G401 (cell line): ENCODE data around the gene MYO1D. TPM values are rescaled to one million over a fixed set of nuclear protein-coding genes. Genes with fewer than 3 reads are reported as not detected.
A peak's percentile ranks its signal among the peaks of the same experiment; 100 is the strongest.
"Not testable (repeated sequence)": the region's sequence is repeated elsewhere in the genome, so short reads cannot be mapped to it uniquely, and the experiment has no call there.

Experiments used
- DNase-seq: peaks from one replicate; pipeline ENCODE4 v3.0.0-alpha.2; 2015; ENCODE audit warnings: low spot score
- in situ Hi-C: cut with HindIII; loops from 2 replicates; pipeline ENCODE4 v1.10.0; 2016; ENCODE audit warnings: low sequenced_read_pairs, mixed read lengths
- total RNA-seq: library from RNA; depleted of rRNA; stranded (reverse); fragments of >200 nt; shearing (Covaris generic); gene quantifications from 2 replicates; pipeline ENCODE4 v1.2.3, GENCODE V29; 2014

Gene MYO1D
- total RNA-seq, 1 experiment from 2014 or later: 3.7 TPM

DNA sequence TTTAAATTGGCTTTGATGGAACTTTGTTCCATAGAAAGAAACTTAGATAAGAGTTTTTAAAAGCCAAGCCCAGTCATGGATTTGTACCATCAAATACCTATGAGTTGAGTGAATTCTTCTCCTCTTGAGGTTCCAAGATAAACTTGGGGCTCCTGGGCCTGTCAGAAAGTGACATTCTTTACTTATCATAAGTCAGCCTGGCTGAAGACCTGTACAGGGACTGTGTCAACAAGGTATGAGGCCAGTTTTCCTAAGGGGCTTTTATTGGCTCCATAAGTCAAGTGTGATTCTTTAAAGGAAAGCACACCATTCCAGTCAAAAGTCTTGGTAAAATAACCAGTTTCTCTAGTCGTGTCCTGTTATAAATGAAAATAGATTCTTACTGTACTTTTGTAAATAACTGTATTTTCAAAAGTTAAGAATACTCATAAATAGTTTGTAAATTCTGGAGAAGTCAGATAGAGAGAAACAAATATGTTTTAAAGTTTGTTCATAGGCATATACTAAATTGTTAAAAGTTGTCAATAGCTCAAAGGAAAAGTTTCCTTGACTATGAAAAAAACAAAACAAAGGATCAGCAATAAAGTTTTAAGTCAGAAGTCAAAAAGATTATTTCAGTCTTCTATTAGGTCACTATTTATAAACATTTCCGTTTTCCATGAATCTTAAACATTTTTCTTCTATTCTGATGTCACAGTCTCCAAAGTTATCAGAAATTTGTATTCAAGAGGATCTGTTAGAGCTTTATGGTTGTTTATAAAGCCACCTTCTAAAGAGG, 22.5 kb upstream of the MYO1D start:
- no peak for DNase-seq
- in situ Hi-C loops: no loop called here

DNA sequence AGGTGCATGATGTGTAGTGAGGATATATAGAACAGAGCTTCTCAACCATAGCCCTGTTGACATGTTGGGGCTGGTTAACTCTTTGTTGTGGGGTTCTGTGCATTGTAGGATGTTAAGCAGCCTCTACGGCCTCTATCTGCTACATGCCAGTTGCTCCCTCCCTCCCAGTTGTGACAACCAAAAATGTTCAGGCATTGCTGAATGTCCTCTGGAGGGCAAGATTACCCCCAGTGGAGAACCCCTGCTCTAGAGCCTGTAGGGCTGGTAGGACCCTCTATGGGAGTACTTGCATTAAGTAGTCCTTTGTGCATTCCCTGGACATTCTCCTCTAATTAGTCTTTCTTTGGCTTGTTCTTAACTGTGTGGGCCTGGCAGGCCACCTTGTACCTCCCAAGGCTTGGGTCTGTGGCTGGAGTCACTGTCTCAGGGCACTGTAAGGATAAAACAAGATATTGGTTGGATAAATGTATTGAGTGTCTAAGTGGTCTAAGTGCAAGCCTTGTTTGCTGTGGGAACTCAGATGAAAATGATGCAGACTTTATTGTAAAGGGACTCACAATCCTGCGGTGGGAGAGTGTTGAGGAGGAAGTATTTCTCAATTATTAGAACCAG, 19.8 kb upstream of the MYO1D start:
- DNase-seq: no peak
- in situ Hi-C loops: no loop called here

DNA sequence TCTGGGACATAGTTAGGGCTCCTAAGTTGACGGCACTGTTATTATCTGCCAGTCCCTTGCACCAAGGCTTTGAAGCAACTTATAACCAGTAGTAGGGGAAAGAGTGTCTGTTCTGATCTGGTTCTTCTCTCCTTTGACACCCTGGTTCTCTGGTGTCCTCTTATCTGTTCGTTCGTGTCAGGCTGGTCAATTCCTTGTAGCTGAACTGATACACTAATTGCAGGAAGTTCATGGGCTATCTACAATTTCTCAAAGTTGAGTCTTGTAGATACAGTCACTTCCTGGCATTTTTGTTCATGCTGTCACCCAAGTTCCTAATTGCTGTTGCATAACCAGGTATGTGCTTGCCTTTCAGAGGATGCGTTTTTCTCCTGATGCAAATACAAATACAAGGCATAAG, 17.3 kb upstream of the MYO1D start:
- in situ Hi-C loops: no loop called here

DNA sequence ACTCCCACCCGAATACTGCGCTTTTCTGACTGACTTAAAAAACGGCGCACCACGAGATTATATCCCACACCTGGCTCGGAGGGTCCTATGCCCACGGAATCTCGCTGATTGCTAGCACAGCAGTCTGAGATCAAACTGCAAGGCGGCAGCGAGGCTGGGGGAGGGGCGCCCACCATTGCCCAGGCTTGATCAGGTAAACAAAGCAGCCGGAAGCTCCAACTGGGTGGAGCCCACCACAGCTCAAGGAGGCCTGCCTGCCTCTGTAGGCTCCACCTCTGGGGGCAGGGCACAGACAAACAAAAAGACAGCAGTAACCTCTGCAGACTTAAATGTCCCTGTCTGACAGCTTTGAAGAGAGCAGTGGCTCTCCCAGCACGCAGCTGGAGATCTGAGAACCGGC, 10.5 kb upstream of the MYO1D start:
- DNase-seq, in situ Hi-C loops: not testable (repeated sequence)

More for the DNA sequence above, 17.3 kb upstream of the MYO1D start:
- DNase-seq: no peak

DNA sequence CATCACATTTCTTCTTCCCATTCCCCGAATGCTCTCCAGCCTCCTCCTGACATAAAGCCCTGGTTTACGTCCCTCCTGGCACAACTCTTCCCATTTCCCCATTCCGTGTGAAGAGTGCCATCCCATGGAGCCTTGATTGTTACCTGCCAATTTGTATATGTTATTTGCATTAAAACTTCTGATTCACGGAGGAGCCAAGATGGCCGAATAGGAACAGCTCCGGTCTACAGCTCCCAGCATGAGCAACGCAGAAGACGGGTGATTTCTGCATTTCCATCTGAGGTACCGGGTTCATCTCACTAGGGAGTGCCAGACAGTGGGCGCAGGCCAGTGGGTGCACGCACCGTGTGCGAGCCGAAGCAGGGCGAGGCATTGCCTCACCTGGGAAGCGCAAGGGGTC, 10.0 kb upstream of the MYO1D start:
- in situ Hi-C loops, DNase-seq: not testable (repeated sequence)

DNA sequence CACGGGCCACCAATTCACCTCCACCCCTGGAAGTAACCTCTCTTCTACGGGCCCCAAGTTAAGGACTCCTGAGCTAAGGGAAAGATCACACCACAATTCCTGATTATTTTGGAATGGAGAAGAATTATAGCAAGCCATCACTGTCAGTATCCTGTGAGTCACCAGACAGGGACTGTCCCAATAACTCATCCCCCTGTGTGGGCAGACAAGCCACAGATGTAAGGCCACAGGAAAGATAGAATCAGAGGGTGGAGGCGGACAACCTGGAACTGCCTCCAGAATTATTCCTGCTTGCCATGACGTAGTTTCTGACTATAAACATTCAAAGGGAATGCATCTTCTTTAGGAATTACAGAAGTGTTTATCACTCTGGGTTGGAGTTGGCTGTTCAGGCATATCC, 5.8 kb upstream of the MYO1D start:
- DNase-seq: no peak
- in situ Hi-C loops: no loop called here

DNA sequence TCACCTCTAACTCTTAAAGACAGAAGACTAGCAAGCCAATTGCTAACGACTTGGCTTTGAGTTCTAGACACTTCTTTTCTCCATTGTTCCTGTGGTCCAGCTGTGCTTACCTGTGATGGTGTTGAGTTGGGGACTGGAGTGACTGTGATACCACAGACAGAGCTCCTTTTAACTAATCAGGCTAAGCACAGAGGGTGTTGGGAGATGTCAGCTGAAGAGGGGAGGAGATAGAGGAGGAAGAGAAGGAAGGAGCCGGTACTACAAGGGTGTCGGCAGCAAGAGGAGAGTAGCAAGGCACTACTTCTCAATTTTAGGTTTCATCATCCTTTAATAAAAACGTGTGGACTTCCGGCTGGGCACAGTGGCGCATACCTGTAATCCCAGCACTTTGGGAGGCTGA, 5.1 kb upstream of the MYO1D start:
- in situ Hi-C loops: no loop called here
- no peak for DNase-seq

DNA sequence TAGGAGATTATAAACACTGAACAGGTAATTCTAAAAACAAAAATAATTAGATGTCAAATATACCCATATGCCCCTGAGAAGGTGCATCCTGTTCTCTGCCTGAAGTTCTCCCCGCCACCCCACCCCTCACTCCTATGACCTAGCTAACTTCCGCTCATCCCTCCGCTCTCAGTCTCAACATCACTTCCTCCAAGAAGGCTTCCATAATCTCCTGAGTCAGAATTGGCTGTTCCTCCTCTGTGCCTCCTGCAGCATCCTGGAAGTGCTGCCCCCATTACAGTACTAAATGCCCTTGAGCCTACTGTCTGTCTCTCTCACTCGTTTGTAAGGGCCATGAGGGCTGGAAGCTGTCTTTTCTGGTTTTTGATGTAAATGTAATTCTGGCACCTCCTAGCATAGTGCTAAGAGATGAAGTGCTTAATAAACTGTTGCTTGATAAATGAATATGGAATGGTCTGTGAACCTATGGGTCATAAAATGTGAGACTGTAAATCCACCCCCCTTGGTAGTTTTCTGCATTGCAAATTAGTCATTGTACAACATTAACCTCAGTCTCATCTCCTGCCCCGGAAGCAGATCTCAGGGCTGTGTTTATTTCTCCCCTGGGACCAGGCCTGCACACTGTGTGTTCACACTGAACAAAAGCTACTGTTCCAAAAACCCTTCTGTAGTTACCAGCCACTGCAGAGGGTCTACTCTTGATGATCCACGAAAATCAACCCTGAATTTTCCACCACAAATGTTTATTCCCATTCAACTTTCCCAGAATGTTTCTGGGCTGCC, 3.9 kb upstream of the MYO1D start:
- no peak for DNase-seq
- in situ Hi-C loops: no loop called here

DNA sequence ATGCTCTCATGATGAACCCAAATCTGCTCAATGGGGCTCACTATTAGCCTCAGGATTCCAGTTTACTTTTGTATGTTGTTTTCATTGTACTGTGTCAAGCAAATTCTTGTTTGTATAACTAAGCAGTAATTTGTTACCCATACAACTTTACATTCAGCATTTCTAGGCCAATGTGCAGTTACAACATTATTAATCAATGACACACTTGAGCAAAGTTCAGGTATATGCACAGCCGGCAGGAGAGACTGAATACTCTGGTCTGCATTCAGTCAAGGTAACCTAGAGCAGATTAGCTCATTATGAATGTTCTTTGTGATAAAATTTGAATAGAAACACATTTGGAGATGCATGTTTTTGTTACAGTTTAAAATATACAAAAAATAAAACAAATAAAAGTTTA, 2.2 kb upstream of the MYO1D start:
- in situ Hi-C loops: no loop called here
- no peak for DNase-seq

DNA sequence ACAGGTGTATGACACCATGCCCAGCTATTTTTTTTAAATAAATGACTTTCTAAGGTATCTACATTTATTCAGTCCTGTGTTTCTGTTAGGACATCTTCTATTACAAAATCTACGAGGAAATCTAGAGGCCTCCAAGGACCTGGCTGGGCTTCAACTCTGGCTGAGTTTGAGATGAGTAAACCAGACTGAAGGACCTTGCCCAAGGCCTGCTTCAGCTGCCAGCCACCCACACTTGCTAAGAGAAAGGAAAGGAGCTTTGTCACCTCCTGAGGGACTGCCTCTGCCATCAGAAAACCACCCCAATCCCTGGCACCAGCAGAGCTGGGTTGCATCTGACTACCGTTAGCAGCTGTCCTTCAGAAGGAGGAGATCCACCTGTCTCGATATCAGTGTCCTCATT, 1.3 kb upstream of the MYO1D start:
- DNase-seq: no peak
- in situ Hi-C loops: no loop called here

DNA sequence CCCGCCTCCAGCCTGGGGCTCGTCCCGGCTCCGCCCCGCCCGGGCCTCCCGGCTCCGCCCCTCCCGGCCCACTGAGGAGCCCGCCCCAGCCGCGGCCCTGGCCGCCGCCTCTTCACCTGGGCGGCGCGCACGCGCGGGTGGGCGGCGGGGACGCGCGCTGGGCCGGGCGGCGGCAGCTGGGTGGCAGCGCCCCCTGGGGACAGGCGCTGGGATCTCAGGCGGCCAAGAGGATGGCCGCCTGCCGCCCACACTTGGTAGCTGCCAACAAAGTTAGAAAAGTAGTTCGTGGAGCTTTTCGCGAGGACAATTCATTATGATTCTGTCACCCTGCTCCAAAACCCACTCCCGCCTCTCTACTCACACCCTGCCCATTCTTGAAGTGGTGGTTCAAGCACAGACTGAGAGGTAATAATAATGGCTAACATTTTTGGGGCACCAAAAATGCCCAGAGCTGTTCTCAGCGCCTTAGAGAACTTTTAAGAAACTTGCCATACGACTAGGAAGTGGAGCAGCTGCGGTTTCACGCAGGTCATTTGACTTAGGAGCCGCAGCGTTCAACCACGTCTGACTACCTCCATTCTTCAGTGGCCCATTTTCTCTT, 340 bp upstream of the MYO1D start:
- in situ Hi-C loops: no loop called here
- peak; percentile 89 for DNase-seq

DNA sequence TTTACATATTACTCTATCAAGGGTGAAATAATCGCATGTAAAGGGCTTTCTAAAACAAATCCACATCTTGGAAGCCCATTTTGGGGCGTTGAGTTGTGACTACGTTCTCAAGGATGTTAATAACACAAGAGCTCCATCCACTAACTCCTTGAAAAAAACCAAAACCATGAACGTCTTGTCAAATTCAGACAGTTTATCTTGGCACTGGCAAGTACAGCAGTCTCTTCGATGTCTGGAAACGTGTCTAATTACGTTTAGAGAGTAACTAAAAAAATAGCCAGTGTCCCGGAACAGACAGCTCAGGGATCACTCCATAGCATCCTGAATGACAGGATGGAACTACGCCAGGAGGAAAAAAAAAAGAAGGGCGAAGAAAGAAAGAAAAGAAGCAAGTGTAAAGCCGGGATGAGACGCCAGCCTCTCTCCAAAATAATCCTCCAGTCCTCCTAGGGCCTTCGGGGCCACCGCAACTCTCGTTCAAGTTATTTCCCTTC, 954 bp downstream of the MYO1D start:
- in situ Hi-C loops: no loop called here
- peak; percentile 27 for DNase-seq

DNA sequence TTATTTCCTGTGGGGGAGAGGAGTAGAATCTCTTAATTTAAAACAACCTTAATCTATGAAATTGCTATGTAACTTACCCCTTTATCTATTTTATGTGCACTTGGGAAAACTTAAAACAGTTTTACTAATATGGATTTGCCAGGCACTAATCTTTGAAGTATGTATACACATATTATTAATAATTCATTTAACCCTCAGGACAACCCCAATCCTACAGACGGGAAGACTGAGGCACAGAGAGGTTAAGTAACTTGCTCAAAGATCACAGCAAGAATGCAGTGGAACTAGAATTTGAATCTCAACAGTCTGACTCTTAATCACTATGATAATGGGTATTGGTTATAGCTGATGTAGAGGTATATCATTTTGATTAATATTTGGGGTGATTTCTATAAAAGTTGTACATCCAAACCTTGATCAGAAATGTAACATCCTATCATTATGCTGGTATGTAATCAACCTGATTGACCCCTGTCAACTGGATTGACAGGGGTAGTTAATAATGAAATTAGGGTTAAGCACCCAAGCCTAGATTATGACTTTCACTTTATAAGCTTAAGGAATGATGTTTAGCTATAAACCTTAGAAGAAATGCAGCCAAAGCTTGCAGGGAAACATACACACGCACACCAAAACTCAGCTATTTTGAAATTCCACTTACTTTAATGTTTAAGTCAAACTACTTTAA, 1.6 kb downstream of the MYO1D start:
- in situ Hi-C loops: no loop called here
- DNase-seq: no peak

DNA sequence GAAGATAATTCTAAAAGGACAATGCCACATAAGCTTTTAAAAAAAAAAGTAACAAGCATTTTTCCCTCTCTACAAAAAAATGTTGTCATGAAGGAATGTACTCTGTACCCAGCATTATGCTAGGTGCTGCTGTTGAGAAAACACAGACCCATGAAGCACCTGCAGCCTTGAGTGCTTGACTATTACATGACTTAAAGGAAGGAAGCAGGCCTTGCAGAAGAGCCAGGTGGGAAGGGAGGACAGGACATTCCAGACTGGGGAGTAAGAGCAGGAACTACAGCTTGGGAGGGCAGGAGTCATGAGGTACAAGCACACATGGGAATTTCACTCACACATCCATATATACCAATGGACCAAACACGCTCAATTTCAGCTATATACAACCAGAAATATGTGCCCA, 3.8 kb downstream of the MYO1D start:
- in situ Hi-C loops: no loop called here

DNA sequence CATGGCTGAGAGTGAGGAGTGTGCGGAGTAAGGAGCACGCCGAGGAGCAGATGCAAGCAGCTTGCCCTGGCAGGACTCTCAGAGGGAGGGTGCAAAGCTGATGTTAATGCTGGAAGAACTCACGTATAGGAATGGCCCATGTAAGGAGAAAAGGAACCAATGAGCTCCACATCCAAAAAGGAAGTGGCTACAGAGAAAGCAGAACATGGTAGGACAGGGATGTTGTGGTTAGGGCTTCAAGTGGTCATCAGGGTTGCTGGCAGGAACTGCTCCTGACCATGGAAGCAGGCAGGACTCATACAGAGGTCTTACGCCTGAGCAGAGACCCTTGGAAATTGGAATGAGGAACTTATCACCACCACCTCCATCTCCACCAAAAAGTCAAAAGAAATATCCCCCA, 5.2 kb downstream of the MYO1D start:
- DNase-seq: no peak
- in situ Hi-C loops: no loop called here

More for the DNA sequence above, 3.8 kb downstream of the MYO1D start:
- DNase-seq: no peak

DNA sequence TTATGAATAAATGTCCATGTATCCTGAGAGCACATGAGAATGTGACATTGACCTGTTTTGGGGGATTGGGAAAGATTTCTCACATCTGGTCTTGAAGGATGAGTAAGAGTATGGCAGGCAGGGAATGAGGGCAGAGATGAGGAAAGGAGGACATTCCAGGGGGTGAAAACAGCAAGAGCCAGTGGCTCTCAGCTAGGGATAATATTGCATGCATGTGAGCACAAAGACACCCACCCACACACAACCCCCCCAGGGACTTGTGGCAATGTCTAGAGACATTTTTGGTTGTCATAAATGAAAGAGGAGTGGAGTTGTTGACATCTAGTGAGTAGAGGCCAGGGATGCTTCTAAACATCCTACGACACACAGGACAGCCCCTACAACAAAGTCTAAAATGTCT, 6.0 kb downstream of the MYO1D start:
- DNase-seq: no peak
- in situ Hi-C loops: no loop called here

DNA sequence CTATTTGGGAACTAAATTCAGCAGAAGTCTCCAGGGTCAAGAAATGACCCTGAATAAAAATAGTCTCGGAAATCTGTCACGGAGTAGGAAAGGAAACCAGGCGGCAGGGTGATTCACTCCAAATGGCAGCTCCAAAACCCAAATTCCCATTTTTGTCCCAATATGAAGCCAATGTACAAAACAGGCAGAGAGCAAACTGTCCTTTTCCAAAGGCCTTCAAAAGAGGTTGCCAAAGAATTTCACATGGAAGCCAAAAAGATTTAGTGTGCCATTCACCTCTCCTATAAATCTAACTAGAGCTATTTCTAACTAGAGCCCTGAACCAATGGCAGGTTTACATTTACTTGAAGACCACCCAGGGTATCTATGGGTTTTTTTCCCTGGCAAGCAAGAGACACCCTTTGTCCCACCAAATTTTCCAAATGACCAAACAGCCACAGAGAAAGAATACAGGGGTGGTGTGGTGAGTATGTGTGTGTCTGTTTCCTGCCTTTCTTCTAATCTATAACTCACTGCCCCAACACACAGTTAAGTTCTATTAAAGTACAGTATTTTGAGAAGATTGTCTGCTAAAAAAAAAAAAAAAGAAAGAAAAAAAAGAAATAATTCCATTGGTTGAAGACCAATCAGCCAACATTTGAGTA, 6.8 kb downstream of the MYO1D start:
- no peak for DNase-seq
- in situ Hi-C loops: no loop called here

DNA sequence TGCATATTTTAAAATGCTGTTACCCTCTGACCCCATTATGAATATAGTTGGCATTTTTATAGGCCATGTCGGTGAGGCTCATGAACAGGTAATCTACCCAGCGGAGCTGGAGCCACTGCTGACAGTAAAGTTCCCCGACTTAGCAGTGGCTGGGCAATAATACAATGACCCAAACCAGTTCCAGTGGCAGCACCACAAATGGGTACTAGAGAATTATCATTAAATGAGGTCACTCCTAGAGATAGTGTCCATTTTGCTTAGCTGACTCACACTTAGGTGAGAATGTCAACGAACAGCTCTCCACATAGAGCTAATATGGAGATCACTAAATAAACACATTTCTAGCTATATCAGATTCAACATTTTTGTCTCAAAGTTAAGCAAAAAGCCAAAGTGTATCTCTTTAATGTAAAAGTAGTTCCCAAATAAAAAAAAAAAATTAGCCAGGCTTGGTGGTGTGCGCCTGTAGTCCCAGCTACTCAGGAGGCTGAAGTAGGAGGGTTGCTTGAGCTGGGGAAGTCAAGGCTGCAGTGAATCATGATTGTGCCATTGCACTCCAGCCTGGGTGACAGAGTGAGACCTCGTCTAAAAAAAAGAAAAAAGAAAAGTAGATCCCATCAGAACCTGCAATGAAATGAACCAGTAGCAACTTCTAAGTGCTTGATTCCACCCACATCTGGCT, 7.4 kb downstream of the MYO1D start:
- in situ Hi-C loops: no loop called here
- no peak for DNase-seq
